Amniotic epithelial cell (primary cell): ENCODE data around the gene AK1.

Experiments
- DNase-seq: peaks from one replicate; pipeline ENCODE4 v3.0.0-alpha.2; 2010; ENCODE audit warnings: low read depth

AK1 gene

GRCh38 chr9:127817881-127818434, 59.5 kb downstream of the AK1 start:
- no peak for DNase-seq

DNA sequence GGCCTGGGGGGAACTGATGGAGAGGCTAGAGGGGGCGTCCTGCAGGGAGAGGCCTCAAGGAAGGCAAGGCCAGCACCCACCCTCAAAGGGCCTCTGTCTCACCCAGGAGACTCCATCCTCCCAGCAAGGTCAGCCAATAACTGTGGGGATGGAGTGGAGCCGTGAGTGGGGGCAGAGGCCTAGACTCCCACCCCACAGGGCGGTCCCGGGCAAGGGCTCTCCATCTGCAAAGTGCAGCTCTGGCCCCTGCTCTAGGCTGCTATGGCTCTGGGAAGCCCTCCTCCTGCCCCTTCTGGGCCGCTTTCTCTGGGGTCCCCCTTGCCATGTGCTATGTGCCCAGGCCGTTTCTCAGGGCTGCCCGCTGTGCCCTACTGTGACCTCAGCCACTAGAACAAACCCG, 60.7 kb downstream of the AK1 start:
- no peak for DNase-seq
